Endometrial microvascular endothelial cells (primary cell): ENCODE measurements around the gene SIMC1. TPM values are rescaled to one million over a fixed set of nuclear protein-coding genes. Genes with fewer than 3 reads are reported as not detected.

Source experiments
- in situ Hi-C: cut with HindIII; loops from 2 replicates; pipeline ENCODE4 v1.10.0; 2017; ENCODE audit warnings: low sequenced_read_pairs, low pct_unique_long_range_greater_than_20kb; ENCODE audit errors: inconsistent ontology term
- total RNA-seq: library from RNA; depleted of rRNA; stranded (reverse); fragments of >200 nt; gene quantifications from one replicate; pipeline ENCODE4 v1.2.3, GENCODE V29; 2015; ENCODE audit errors: inconsistent ontology term

The SIMC1 gene
- total RNA-seq, 1 donor from 2014 or later, result 6.1 TPM

DNA sequence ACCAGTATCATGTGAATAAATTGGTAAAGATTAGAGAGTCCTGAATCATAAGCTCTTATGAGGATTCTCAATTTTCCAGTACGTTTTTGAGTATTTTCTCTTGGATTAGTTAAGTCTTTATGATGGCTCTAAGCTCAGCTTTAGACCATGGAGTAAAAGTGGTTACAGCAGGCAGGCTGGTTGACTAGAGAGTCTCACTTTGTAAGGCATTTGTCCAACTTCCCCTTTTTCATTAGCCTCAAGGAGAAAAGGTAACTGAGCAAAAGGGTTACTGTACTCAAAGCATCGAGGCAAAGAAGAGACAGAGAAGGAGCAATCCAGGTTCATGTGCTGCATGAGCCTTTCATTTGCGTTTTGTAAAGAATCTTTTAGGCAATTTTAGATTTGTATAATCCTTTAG lies 141.7 kb downstream of the SIMC1 start:
- in situ Hi-C loops, result no loop called here

GRCh38 chr5:176381423-176381822 lies 143.2 kb downstream of the SIMC1 start:
- in situ Hi-C loops, result no loop called here

- in situ Hi-C loops, result no loop called here
These were observed 143.8 kb downstream of the SIMC1 start for GRCh38 chr5:176381979-176382378.

GRCh38 chr5:176382721-176383120 lies 144.5 kb downstream of the SIMC1 start:
- in situ Hi-C loops, result no loop called here

DNA sequence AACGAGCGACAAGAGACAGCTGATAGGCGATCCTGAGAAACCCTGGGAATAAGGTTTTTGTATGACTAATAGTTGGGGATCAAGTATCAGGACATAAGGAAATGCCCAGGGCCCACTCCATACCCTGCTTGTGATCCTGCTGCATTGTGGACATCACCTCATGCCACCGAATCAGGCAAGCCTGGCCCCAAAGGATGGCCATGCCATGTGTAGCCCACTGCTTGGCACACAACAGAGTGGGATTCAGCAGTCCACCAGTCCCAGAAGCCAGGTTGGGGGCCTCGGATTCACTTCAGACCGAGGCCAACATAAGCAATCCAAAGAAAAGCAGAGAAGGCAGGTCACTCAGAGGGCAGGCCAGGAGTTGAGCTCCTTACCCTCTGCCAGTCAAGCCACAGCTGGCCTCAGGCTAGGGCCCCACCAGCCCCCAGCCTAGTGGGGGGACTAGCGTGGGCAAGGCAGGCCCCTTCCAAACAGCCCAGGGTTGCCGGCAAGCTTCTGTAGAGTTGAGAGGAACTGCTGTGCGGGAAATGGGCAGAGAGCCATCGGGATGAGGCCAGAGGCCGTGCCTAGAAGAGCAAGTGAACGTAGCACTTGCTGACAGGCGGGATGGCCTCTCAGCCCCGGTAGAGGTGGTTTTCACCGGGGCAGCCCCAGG lies 145.2 kb downstream of the SIMC1 start:
- in situ Hi-C loops, result no loop called here

DNA sequence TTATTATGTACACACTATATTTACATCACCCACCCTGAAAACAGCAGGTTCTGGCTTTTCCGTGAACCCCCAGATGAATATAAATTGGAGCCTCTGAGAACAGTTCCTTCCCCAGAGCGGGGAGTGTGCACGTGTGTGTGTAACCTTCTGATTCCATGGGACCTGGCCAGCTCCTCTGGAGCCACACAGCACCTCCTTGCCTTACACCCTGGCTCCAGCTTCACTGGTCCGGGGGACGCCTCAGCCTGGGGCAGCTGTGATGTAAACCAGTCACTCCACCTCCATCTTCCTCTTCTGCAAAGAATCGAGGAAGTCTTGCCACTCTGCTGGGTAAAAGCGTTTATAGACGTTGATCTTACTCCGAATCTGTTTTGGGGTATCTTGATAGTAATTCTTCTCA lies 145.7 kb downstream of the SIMC1 start:
- in situ Hi-C loops, result no loop called here

DNA sequence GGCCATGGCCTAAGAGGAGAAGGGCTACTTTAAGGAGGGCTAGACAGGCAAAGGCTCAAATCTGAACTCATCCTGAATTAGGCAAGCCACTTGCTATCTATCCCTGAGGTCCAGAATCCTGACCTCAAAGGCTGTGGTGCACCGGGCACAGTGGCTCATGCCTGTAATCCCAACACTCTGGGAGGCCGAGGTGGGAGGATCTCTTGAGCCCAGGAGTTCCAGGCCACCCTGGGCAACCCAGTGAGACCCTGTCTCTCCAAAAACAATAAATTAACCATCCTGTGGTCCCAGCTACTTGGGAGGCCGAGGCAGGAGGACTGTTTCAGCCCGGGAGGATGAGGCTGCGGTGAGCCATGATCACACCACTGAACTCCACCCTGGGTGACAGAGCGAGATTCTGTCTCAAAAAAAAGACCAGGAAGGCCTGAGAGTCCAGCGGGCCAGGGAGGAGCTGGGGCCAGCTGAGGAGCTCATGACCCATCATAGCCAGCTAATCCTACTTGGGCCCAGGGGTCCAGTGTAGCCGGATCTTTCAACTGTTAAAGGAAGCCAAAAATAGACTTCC lies 146.2 kb downstream of the SIMC1 start:
- in situ Hi-C loops, result no loop called here

DNA sequence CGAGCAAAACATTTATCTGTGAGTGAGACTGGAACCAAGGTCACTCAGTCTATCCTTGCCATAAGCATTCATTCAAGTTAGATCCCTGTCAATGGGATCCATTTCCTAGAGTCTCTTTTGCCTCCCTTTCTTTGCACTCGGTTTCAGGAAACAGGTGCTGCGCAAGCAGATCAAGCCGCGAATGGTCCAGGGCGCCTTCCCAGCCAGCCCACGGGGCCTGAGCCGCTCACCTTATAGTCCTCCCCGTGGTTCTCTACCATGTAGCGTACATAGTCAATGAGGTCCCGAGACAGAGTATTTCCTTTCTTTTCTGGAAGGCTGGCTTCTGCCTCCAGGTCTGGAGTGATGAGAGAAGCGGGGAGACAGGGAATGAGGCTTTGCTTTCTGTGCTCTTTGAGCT lies 146.8 kb downstream of the SIMC1 start:
- in situ Hi-C loops, result no loop called here

GRCh38 chr5:176386491-176386890 lies 148.3 kb downstream of the SIMC1 start:
- in situ Hi-C loops, result no loop called here

DNA sequence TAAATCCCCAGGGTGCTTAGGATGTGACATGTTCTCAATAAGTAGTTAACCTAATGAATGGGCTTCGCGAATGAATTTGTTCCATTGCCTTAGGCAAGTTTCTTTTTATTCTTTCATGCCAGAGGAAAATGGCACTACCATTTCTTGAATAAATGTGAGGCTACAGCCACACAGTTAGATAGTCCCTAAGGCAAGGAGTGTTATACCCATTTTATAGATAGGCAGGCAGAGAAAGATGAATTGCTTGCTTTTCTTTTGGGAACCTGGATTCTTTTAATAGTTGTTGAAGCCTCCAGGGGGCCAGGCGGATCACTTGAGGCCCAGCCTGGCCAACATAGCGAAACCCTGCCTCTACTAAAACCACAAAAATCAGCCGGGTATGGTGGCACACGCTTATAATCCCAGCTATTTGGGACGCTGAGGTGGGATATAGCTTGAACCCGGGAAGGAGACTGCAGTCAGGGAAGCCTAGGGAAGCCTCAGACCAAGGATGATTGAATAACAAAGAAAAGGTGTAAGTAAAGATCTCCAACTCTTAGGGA lies 149.2 kb downstream of the SIMC1 start:
- in situ Hi-C loops, result no loop called here

DNA sequence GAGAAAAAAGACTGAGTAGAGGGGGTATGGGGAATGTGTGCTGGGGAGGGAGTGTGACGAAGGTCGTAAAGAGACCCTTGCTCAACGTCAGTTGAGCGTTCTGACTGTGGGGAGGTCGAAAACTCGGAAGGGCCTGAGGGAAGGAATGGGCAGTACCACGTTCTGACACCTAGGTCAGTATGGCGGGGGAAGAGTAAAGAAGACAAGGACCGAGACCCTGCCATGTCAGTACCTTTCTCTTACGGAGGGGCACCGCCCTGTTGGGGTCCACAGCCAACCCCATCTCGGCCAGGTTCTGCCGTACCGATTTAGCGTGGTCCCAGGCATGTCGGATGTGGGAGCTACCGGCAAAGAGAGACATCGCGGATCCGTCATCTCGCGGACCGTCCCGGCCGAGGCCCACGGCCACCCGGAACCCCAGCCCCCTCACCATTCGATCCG lies 149.8 kb downstream of the SIMC1 start:
- in situ Hi-C loops, result no loop called here

DNA sequence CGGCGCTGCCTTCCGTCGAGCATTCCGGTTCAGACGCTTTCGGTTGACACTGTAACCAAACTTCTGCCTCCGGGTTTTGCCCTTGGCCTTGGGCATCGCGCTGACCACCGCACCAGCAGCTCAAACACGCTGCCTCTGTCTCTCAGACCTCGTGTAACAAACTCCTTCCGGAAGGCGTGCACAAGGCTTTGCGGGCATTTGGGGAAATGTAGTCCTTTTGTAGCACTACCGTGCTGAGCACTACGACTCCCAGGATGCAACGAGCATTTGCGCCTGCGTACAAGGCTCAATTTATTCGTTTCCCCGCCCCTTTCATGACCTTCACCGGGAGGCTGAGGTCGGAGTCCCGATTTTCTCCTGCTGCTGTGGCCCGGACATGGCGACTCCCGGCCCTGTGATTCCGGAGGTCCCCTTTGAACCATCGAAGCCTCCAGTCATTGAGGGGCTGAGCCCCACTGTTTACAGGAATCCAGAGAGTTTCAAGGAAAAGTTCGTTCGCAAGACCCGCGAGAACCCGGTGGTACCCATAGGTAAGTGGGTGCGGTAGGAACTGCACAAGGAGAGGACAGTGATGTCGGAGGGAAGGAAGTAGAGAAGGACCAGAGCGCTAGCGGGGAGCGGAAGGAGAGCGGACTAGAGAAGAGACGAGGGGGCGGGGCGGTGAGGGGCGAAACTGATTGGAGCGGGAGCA lies 150.4 kb downstream of the SIMC1 start, which contains the start of the genes HIGD2A and NOP16:
TSS of gene HIGD2A (plus strand) at position 308 of the 691 bp plus-strand sequence. CDS start at position 377, 69 bp downstream.
TSS of gene NOP16 (minus strand) at position 155 of the 691 bp plus-strand sequence. CDS start at position 96, 59 bp downstream.
- in situ Hi-C loops, result no loop called here

GRCh38 chr5:176389135-176390123 lies 151.2 kb downstream of the SIMC1 start:
- in situ Hi-C loops, result no loop called here

GRCh38 chr5:176391479-176391878 lies 153.3 kb downstream of the SIMC1 start:
- in situ Hi-C loops, result no loop called here

DNA sequence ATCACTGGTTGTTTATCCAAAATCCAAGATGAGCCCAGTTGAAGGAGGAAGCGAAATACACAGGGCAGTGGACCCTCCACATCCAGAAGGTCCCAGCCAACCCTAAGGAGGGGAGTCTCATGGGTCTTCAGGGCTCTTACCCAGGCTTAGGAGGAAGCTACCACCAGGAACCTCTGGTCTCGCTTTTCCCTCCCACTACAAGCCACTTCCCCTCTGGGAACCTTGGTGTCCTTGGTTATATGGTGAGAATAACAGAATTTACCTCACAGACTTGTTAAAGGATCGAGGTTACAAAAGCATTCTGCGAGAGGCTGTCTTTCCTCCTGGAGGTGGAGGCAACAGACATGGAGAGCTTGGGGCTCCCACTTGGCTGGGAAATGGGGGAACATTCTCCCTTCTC lies 153.8 kb downstream of the SIMC1 start:
- in situ Hi-C loops, result no loop called here

DNA sequence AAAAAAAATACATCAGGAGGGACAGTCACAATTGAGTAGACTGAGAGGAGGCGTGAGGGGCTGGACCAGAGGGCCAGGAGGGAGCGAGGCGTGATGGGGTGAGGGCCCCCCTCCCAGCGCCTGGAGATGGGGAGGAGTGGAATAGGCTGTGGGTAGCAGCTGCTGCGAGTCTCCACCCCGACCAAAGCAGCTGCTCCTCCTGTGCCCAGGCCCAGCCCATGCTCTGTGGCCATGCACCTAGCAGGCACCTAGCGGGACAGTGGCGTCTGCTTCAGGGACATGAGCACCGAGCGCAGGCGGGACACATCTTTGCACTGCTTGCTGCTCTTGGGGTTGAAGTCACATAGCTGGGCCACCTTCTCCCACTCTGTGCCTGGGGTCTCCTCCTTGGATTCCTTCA lies 154.3 kb downstream of the SIMC1 start:
- in situ Hi-C loops, result no loop called here

- in situ Hi-C loops, result no loop called here
These were observed 155.9 kb downstream of the SIMC1 start for GRCh38 chr5:176394096-176394495.

DNA sequence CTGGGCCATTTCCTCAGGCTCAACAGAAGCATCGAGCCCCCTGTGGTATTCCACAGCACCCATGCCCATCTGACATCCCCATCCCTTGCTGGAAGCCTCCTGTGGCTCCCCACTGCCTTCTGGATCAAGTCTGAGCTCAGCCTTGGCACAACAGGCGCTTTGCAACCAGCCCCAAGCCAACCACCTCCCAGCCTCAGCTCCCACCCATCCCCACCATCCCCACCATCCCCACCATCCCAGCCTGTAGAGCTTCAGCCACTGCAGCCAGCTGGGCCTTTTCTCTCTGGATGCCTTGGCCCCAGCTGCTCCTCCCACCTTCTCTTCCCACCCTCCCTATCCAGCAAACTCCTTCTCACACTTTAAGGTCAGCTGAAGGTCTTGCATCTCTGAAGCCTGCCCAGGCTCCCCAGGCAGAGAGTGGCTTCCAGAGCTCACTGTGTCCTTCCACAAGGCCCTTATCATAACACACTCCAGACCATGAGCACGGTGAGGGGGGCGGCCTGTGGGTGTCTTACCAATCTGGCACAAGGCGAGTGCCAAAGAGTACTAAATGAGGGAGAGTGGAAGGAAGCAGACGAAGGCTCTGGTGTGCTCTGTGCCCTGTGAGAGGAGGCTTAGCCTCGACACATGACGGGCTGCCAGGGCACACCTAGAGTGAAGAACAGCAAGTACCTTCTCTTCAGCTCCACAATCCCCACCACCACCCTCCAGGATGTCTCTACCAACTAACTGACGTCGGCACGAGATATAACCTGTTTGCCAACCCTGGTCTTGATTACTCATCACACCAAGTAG lies 156.9 kb downstream of the SIMC1 start:
- in situ Hi-C loops, result no loop called here
